HepG2 (cell line): ENCODE measurements around the gene TEKT5. TPM values are rescaled to one million over a fixed set of nuclear protein-coding genes. Genes with fewer than 3 reads are reported as not detected.

Experiments used
- CHD2 ChIP-seq: IDR thresholded peaks from 2 replicates; pipeline ENCODE4 v1.6.1; 2011; ENCODE audit warnings: low read depth, low read length, improper control_type of control experiment
- DR1 ChIP-seq: sonication (generic); formaldehyde crosslinking; IDR thresholded peaks from 2 replicates; pipeline ENCODE4 v1.8.0; 2021; ENCODE audit warnings: mild to moderate bottlenecking, missing genetic modification reagents, inconsistent platforms
- FOXA3 ChIP-seq: IDR thresholded peaks from 2 replicates; pipeline ENCODE4 v1.6.1; 2016; ENCODE audit warnings: missing genetic modification reagents, missing compliant biosample characterization
- FOXP1 ChIP-seq, 2 experiments: fragments of 450-650 bp in 1 of 2; IDR thresholded peaks; 2 replicates each; pipeline ENCODE4 v1.6.1; 2017 to 2018; ENCODE audit warnings: antibody characterized with exemption in 1 of 2
- FOXP4 ChIP-seq: sonication (generic); formaldehyde crosslinking; IDR thresholded peaks from 2 replicates; pipeline ENCODE4 v1.4.0; 2020; ENCODE audit warnings: missing genetic modification reagents
- GFI1 ChIP-seq: sonication (generic); formaldehyde crosslinking; IDR thresholded peaks from 2 replicates; pipeline ENCODE4 v1.5.0; 2020; ENCODE audit warnings: missing genetic modification reagents, mild to moderate bottlenecking, borderline replicate concordance
- HNF4A ChIP-seq: sonication (generic); formaldehyde crosslinking; IDR thresholded peaks from 2 replicates; pipeline ENCODE4 v1.4.0; 2020; ENCODE audit warnings: missing genetic modification reagents
- KLF13 ChIP-seq: sonication (generic); formaldehyde crosslinking; IDR thresholded peaks from 2 replicates; pipeline ENCODE4 v1.4.0; 2020; ENCODE audit warnings: mild to moderate bottlenecking, missing genetic modification reagents
- NFKB2 ChIP-seq: sonication (generic); formaldehyde crosslinking; IDR thresholded peaks from 2 replicates; pipeline ENCODE4 v1.4.0; 2020; ENCODE audit warnings: missing genetic modification reagents, borderline replicate concordance
- PHF5A ChIP-seq: IDR thresholded peaks from one replicate; pipeline ENCODE4 v1.6.1; 2018; ENCODE audit warnings: low read depth, missing genetic modification reagents; ENCODE audit not compliant: unreplicated experiment
- SAP130 ChIP-seq: IDR thresholded peaks from 2 replicates; pipeline ENCODE4 v1.6.1; 2016; ENCODE audit warnings: low read depth
- SOX13 ChIP-seq, 3 experiments: fragments of 450-650 bp in 1 of 3; sonication (generic) in 1 of 3; formaldehyde crosslinking in 1 of 3; IDR thresholded peaks in 2 of 3; conservative IDR thresholded peaks in 1 of 3; 2 replicates each; pipeline versions ENCODE4 v1.5.0 to v1.6.1; 2016 to 2020; ENCODE audit warnings: antibody characterized with exemption in 1 of 3, mild to moderate bottlenecking in 1 of 3, missing compliant biosample characterization in 1 of 3, missing genetic modification reagents in 1 of 3, moderate library complexity in 1 of 3
- STAT6 ChIP-seq: sonication (generic); formaldehyde crosslinking; IDR thresholded peaks from 2 replicates; pipeline ENCODE4 v1.4.0; 2020; ENCODE audit warnings: missing genetic modification reagents, mild to moderate bottlenecking, borderline replicate concordance
- TEAD2 ChIP-seq: sonication (generic); formaldehyde crosslinking; IDR thresholded peaks from 2 replicates; pipeline ENCODE4 v1.9.0; 2021; ENCODE audit warnings: missing genetic modification reagents
- THAP8 ChIP-seq: sonication (generic); formaldehyde crosslinking; IDR thresholded peaks from 2 replicates; pipeline ENCODE4 v1.5.1; 2020; ENCODE audit warnings: missing genetic modification reagents, mild to moderate bottlenecking, borderline replicate concordance
- ZBTB38 ChIP-seq: sonication (generic); formaldehyde crosslinking; IDR thresholded peaks from 2 replicates; pipeline ENCODE4 v1.5.1; 2020; ENCODE audit warnings: mild to moderate bottlenecking, missing genetic modification reagents
- ZNF496 ChIP-seq: sonication (generic); formaldehyde crosslinking; IDR thresholded peaks from 2 replicates; pipeline ENCODE4 v1.8.1; 2023; ENCODE audit warnings: mild to moderate bottlenecking, moderate library complexity, missing genetic modification reagents; ENCODE audit not compliant: insufficient replicate concordance
- ZNF546 ChIP-seq: sonication (generic); formaldehyde crosslinking; conservative IDR thresholded peaks from 2 replicates; pipeline ENCODE4 v1.8.1; 2023; ENCODE audit warnings: mild to moderate bottlenecking, missing genetic modification reagents
- ZNF557 ChIP-seq: sonication (generic); formaldehyde crosslinking; IDR thresholded peaks from 2 replicates; pipeline ENCODE4 v1.4.0; 2020; ENCODE audit warnings: missing genetic modification reagents
- ZNF704 ChIP-seq: sonication (generic); formaldehyde crosslinking; IDR thresholded peaks from 2 replicates; pipeline ENCODE4 v1.8.1; 2023; ENCODE audit warnings: mild to moderate bottlenecking, inconsistent platforms, moderate library complexity, missing genetic modification reagents, borderline replicate concordance
- ZNF746 ChIP-seq: sonication (generic); formaldehyde crosslinking; IDR thresholded peaks from 2 replicates; pipeline ENCODE4 v1.8.0; 2022; ENCODE audit warnings: mild to moderate bottlenecking, missing genetic modification reagents
- ZNF781 ChIP-seq: sonication (generic); formaldehyde crosslinking; IDR thresholded peaks from 2 replicates; pipeline ENCODE4 v1.5.1; 2020; ENCODE audit warnings: borderline replicate concordance, mild to moderate bottlenecking, missing genetic modification reagents; ENCODE audit errors: not compliant biosample characterization
- polyA plus RNA-seq, 8 experiments: library from polyadenylated mRNA; depleted of rRNA in 3 of 8; stranded (reverse) in 7 of 8; unstranded in 1 of 8; fragments of >200 nt; fragmentation: Illumina TruSeq in 4 of 8; extraction: Trizol in 4 of 8; gene quantifications; 2 replicates each; pipeline versions ENCODE4 v1.2.1 to v1.2.3, GENCODE V29; 2011 to 2016; ENCODE audit warnings: low read depth in 4 of 8, missing spikeins in 1 of 8, mixed read lengths in 1 of 8; ENCODE audit not compliant: insufficient read depth in 1 of 8
- total RNA-seq, 5 experiments: library from RNA; depleted of rRNA; stranded (reverse); fragments of >200 nt; fragmentation: Illumina TruSeq; extraction: Trizol; gene quantifications; 2 replicates each; pipeline ENCODE4 v1.2.3, GENCODE V29; 2016; ENCODE audit warnings: low read depth in 1 of 5

Gene TEKT5
- total and polyA plus RNA-seq, 2 of the 13 experiments (the other 11 are each of a cell fraction or from before 2014, with no cell fraction given), result 0.16 TPM; not detected in 1

- no peak for TF ChIP-seq THAP8 (CRISPR knock-in tag)
- TF ChIP-seq ZNF746 (CRISPR knock-in tag), result peak; percentile 90; the same call in 1 of the 2 replicates
- peak; percentile 63 for TF ChIP-seq ZNF781 (CRISPR knock-in tag)
- TF ChIP-seq DR1 (CRISPR knock-in tag), result no peak
- peak; percentile 82; the same call in 1 of the 2 replicates for TF ChIP-seq ZBTB38 (CRISPR knock-in tag)
- TF ChIP-seq SAP130 (CRISPR knock-in tag), result peak; percentile 95
- TF ChIP-seq CHD2, result 0 out of 2 replicates have a peak, but pooled peaks have one; percentile 39
- no peak for TF ChIP-seq TEAD2 (CRISPR knock-in tag)
- no peak; the same call in 1 of the 2 replicates for TF ChIP-seq SOX13 (IDR thresholded peaks at IDR 0.05)
- peak in 1 of 2 experiments; percentile 76; a peak in 2 of 4 replicates for TF ChIP-seq SOX13 (CRISPR knock-in tag; conservative IDR thresholded peaks at IDR 0.05 in 1 of 2, IDR thresholded peaks at IDR 0.05 in 1 of 2)
- TF ChIP-seq FOXA3, result peak; percentile 64; the same call in 1 of the 2 replicates
- TF ChIP-seq ZNF704 (CRISPR knock-in tag), result no peak
- no peak for TF ChIP-seq ZNF496 (CRISPR knock-in tag)
- no peak for TF ChIP-seq ZNF546 (CRISPR knock-in tag)
- TF ChIP-seq PHF5A (CRISPR knock-in tag), result peak; percentile 84
- no peak; the same call in 1 of the 2 replicates for TF ChIP-seq ZNF557 (CRISPR knock-in tag)
- peak; percentile 53 for TF ChIP-seq HNF4A (CRISPR knock-in tag)
- no peak for TF ChIP-seq STAT6 (CRISPR knock-in tag)
- peak; percentile 65; the same call in 1 of the 2 replicates for TF ChIP-seq GFI1
- TF ChIP-seq NFKB2 (CRISPR knock-in tag), result peak; percentile 78; the same call in 1 of the 2 replicates
- peak; percentile 72 for TF ChIP-seq FOXP4 (CRISPR knock-in tag)
- no peak for TF ChIP-seq KLF13
- TF ChIP-seq FOXP1 (IDR thresholded peaks at IDR 0.05), result no peak
- TF ChIP-seq FOXP1 (CRISPR knock-in tag; IDR thresholded peaks at IDR 0.05), result 0 out of 2 replicates have a peak, but pooled peaks have one; percentile 27
These were observed 77.7 kb downstream of the TEKT5 start (continued) for GRCh38 chr16:10616756-10617640.
